MCF 10A (cell line): ENCODE results near the gene C4orf50. TPM values are rescaled to one million over a fixed set of nuclear protein-coding genes. Genes with fewer than 3 reads are reported as not detected.

Experiments
- Bru-seq: library from RNA; stranded (reverse); fragments of 400-500 nt; gene quantifications from one replicate; lab custom pipeline; 2021; lab: Mats Ljungman, UMichigan
- BruChase-seq, 2 experiments: library from RNA; stranded (reverse); fragments of 400-500 nt; gene quantifications; one replicate each; lab custom pipeline; 2021; lab: Mats Ljungman, UMichigan
- BruUV-seq: library from RNA; stranded (reverse); fragments of 400-500 nt; replicated peaks from 2 replicates; lab custom pipeline; 2021; lab: Mats Ljungman, UMichigan
- CTCF ChIA-PET: fragments of 300-600 bp; sonication (Branson Sonifier 250); formaldehyde crosslinking; extraction: SDS; loops from one replicate; lab custom pipeline; 2021; ENCODE audit warnings: antibody characterized with exemption, inconsistent platforms; lab: Yijun Ruan, JAX
- POLR2A ChIA-PET: fragments of 300-600, 350-650 bp; sonication (Branson Sonifier 250); formaldehyde crosslinking; extraction: SDS; loops from one replicate; lab custom pipeline; 2020; ENCODE audit warnings: antibody characterized with exemption, inconsistent platforms; lab: Yijun Ruan, JAX
- DNase-seq: peaks from one replicate; pipeline ENCODE4 v3.0.0-alpha.2; 2018; ENCODE audit not compliant: unreplicated experiment
- H3K27ac Mint-ChIP-seq: one replicate; pipeline ENCODE4 v1.8.0; 2022; ENCODE audit warnings: mild to moderate bottlenecking, low read depth, mixed read lengths; ENCODE audit not compliant: unreplicated experiment
- H3K27me3 Mint-ChIP-seq: one replicate; pipeline ENCODE4 v1.8.0; 2022; ENCODE audit warnings: mixed read lengths; ENCODE audit not compliant: insufficient read depth, unreplicated experiment
- H3K36me3 Mint-ChIP-seq: one replicate; pipeline ENCODE4 v1.8.0; 2022; ENCODE audit warnings: mild to moderate bottlenecking, moderate library complexity, mixed read lengths; ENCODE audit not compliant: insufficient read depth, unreplicated experiment
- H3K4me1 Mint-ChIP-seq: one replicate; pipeline ENCODE4 v1.8.0; 2022; ENCODE audit warnings: mixed read lengths; ENCODE audit not compliant: insufficient read depth, unreplicated experiment
- H3K4me3 Mint-ChIP-seq: one replicate; pipeline ENCODE4 v1.8.0; 2022; ENCODE audit warnings: mild to moderate bottlenecking, moderate library complexity, mixed read lengths; ENCODE audit not compliant: unreplicated experiment
- H3K9me3 Mint-ChIP-seq: one replicate; pipeline ENCODE4 v1.8.0; 2022; ENCODE audit warnings: mixed read lengths; ENCODE audit not compliant: unreplicated experiment
- CTCF ChIP-seq: fragments of 200-600 bp; IDR thresholded peaks from one replicate; pipeline ENCODE4 v1.8.0; 2022; ENCODE audit warnings: antibody characterized with exemption, mild to moderate bottlenecking; ENCODE audit not compliant: unreplicated experiment
- intact Hi-C: fragments of 100-400 bp; cut with micrococcal nuclease; formaldehyde crosslinking; loops from 2 replicates; pipeline ENCODE4 v1.14.1; 2022
- long read RNA-seq: library from polyadenylated mRNA; stranded (forward); transcript quantifications from one replicate; pipeline ENCODE4 v2.0.0, GENCODE V29; 2022
- total RNA-seq: library from RNA; stranded (reverse); gene quantifications from 2 replicates; pipeline ENCODE4 v1.2.3, GENCODE V29; 2022

C4orf50 gene
- not detected in 2 replicates for total RNA-seq
- Bru-seq, nascent RNA = not detected
- BruChase-seq, experiment 1, labeled RNA remaining after a 6-hour chase = not detected
- not detected for BruChase-seq, experiment 2, labeled RNA remaining after a 2-hour chase
- long read RNA-seq = 0 reads

DNA sequence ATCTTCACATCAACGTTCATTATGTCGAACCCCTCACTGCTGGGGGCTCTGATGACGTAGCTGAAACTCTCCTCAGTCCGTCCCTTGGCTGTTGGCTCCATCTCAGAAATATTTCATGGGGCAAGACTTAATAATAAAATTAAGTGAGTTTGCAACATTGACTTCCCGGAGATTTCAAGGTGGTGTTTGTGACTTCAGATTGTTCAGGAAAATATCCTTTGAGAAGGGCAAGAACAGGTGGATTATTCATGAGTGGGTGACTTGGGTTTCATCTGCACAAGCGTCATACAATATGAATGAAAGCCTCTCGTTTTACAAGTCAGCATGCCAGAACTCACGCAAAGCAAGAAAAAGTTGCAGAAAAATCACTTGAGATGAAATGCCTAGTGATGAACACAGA, at the start of gene C4orf50:
TSS of gene C4orf50 (minus strand) at position 101 of the 400 bp plus-strand sequence.
- H3K36me3 Mint-ChIP-seq = no peaks in the 10 kb centered on the region
- BruUV-seq = no TSS peak
- CTCF ChIA-PET = interaction anchor here (0.6 to 3.9 kb wide), 8 partner anchors 7 to 1024 kb away, joined by 3 to 22 read pairs (median 4); no protein-coding TSS in a partner anchor

DNA sequence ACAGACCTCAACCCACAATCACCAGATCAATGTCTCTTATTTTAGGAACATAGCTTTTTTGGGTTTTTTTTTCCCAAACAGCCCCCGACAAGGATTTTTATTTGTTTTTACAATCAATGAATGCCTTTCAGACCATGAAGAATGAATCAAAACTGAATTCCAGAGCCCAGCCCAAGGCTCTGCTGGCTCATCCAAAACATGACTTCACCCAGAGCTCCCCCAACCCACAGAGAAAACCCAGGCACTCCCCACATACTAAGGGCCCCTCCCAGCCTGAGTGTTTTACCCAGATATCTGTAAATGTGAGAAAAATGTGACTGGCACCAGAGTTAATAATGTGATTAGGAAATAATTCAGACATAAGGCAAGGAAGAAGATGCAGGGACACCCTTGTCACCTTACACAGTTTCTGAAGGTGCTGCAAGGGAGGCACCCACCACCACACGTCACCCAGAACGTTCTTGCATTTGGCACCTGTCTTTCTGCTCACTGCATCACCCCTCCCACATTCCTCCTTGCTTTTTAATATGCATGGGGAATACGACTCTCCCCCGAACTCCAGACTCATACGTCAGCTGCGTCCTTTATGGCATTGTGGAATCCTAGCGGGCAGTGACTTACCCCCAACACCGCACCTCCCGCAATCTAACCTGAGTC, 47.8 kb upstream of the C4orf50 start:
- H3K27me3 Mint-ChIP-seq = no peaks in the 10 kb centered on the region
- H3K9me3 Mint-ChIP-seq = peaks cover 40% of the 10 kb centered on the region
- H3K4me1 Mint-ChIP-seq = no peaks in the 10 kb centered on the region
- H3K36me3 Mint-ChIP-seq = no peaks in the 10 kb centered on the region
- intact Hi-C loops = no loop called here
- CTCF ChIA-PET = interaction anchor here (0.6 kb wide), 2 partner anchors 21 to 28 kb away, joined by 3 to 4 read pairs; no protein-coding TSS in a partner anchor
- BruUV-seq = no TSS peak
- no peak overlapping the region for H3K27ac Mint-ChIP-seq
- H3K4me3 Mint-ChIP-seq = no peak overlapping the region
- DNase-seq = no peak
- no peak for TF ChIP-seq CTCF
- POLR2A ChIA-PET = no interaction called here

More for the DNA sequence above, at the start of gene C4orf50:
- intact Hi-C loops = no loop called here
- Mint-ChIP-seq H3K4me3 (no peak within 1 kb of the TSS), H3K27ac (no peak within 1 kb of the TSS), H3K4me1 (no peaks in the 10 kb centered on the region), H3K27me3 (no peaks in the 10 kb centered on the region), H3K9me3 (peaks cover 16% of the 10 kb centered on the region)
- no peak for DNase-seq
- POLR2A ChIA-PET = no interaction called here
- no peak for TF ChIP-seq CTCF

DNA sequence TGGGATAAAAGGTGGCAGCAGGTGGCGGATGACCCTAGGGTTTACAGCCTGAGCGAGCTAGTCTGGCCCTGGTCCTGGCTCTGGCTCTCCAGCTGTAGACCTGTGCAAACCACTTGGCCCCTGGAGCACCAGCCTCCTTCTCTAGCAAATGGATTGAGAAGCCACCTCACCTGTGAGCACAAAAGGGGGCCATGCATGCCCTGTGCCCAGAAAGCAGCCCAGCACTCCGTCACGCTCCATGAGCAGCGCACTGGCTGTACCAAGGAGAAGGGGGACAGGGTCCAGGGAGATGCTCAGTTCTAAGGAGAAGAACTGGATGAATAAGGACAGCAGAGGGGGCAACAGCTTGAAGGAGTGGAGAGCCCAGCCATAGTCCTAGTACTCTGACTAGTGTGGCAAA, 46.9 kb upstream of the C4orf50 start:
- POLR2A ChIA-PET = no interaction called here
- H3K36me3 Mint-ChIP-seq = no peaks in the 10 kb centered on the region
- H3K27me3 Mint-ChIP-seq = no peaks in the 10 kb centered on the region
- no peak for TF ChIP-seq CTCF
- DNase-seq = no peak
- H3K4me1 Mint-ChIP-seq = no peaks in the 10 kb centered on the region
- peaks cover 44% of the 10 kb centered on the region for H3K9me3 Mint-ChIP-seq
- no peak overlapping the region for H3K27ac Mint-ChIP-seq
- CTCF ChIA-PET = interaction anchor here (0.6 kb wide), 1 partner anchor 27 kb away, joined by 4 read pairs; no protein-coding TSS in a partner anchor
- no TSS peak for BruUV-seq
- intact Hi-C loops = no loop called here
- H3K4me3 Mint-ChIP-seq = no peak overlapping the region

DNA sequence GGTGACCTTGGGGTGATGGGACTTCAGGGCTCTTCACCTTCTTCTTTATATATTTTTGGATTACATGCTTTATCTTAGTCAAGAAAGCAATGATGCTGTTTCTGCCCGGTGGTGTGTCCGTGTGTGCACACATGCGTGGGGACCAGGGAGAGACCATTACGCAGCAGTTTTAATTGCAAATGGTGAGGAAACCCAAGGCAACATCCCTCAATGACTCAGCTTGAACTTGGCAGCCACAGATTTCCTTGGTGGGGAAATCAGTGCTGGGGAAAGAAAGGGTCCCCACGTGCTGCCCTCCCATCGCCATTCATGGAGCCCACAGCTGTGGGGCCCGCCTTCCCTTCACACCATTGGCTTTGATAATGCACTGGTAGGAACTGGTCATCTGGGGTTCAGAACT, 46.2 kb upstream of the C4orf50 start:
- no TSS peak for BruUV-seq
- CTCF ChIA-PET = interaction anchor here (0.7 kb wide), 1 partner anchor 45 kb away, joined by 3 read pairs; no protein-coding TSS in a partner anchor
- H3K27ac Mint-ChIP-seq = no peak overlapping the region
- H3K4me1 Mint-ChIP-seq = no peaks in the 10 kb centered on the region
- no peak overlapping the region for H3K4me3 Mint-ChIP-seq
- no peaks in the 10 kb centered on the region for H3K27me3 Mint-ChIP-seq
- intact Hi-C loops = no loop called here
- POLR2A ChIA-PET = no interaction called here
- no peak for DNase-seq
- H3K9me3 Mint-ChIP-seq = peaks cover 47% of the 10 kb centered on the region
- no peak for TF ChIP-seq CTCF
- no peaks in the 10 kb centered on the region for H3K36me3 Mint-ChIP-seq
